Mammary epithelial cell (primary cell): ENCODE results near the gene ARID3A.

Source experiments
- CTCF ChIP-seq, 2 donors: IDR thresholded peaks in 1 of 2; conservative IDR thresholded peaks in 1 of 2; 2 replicates each; pipeline ENCODE4 v1.5.1; 2011 to 2012; ENCODE audit warnings: inconsistent platforms in 2 of 2, low read length in 2 of 2, mild to moderate bottlenecking in 2 of 2, control low read depth in 1 of 2, low read depth in 1 of 2; ENCODE audit not compliant: insufficient read depth in 1 of 2; ENCODE audit errors: extremely low read depth in 1 of 2
- EZH2 ChIP-seq: IDR thresholded peaks from 2 replicates; pipeline ENCODE4 v1.6.1; 2012; ENCODE audit warnings: low read length, inconsistent platforms, borderline replicate concordance

DNA sequence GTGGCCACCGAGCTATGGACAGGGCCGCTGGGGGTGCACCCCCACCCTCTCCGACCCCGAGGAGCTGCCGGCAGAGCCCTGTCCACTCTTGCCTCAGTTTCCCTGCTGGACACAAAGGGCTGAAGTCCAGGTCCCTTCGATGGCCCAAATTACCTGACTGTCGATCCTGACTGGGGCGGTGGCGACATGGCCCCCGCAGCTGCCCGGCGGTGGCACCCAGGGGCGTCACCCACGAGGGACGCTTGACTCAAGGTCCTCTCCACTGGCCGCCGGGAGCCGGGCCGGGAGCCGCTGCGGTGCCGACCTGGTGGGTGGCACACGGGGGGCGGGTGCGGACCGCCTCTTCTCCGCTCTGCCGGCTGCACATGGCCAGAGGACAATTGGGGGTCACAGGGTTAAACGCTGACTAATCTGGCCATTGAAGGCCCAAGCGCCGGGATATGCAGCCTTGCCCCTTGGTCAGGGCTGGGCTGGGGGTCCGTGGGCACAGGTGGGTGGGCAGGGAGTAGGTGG lies 16.4 kb downstream of the ARID3A start:
- TF ChIP-seq CTCF (conservative IDR thresholded peaks at IDR 0.05 in 1 of 2, IDR thresholded peaks at IDR 0.05 in 1 of 2; ENCODE audit: extremely low read depth in 1 of 2, insufficient read depth in 1 of 2, low read depth in 1 of 2, low read length in 2 of 2): no peak
- no peak for TF ChIP-seq EZH2
